HG03066 (cell line): Measurements from ENCODE around the gene TBX10.

Experiments
- ATAC-seq: cut with Tn5 transposase; IDR thresholded peaks from one replicate; pipeline ENCODE4 v1.9.1; 2021; ENCODE audit warnings: low read depth; ENCODE audit not compliant: unreplicated experiment

Gene TBX10

DNA sequence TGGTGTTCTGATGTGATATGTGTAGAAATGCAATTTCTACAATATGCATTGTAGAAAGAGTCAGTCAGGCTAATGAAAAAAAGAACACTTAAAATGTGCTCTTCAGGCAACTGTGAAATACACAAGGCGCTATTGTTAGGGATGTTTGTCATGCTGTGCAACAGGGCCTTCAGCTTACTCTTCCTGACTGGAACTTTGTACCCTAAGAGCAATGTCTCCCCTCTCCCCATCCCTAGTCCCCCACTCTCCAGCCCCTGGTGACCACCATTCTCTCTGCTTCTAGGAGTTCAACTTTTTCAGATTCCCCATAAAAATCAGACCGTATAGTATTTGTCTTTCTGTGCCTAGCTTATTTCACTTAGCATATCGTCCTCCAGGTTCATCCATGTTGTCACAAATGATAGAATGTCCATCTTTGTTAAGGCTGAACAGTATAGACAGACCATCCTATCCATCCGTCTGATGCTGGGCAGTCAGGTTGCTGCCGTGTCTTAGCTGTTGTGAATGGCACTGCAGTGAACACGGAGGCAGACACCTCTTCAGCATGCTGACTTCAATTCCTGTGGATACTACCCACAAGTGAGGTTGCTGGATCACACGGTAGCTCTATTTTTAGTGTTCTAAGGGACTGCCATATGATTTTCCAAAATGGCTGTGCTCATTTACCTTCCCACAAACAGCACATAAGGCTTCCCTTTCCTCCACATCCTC is 22.2 kb downstream of the TBX10 start:
- no peak for ATAC-seq

GRCh38 chr11:67616431-67617242 is 22.9 kb downstream of the TBX10 start:
- ATAC-seq = no peak

DNA sequence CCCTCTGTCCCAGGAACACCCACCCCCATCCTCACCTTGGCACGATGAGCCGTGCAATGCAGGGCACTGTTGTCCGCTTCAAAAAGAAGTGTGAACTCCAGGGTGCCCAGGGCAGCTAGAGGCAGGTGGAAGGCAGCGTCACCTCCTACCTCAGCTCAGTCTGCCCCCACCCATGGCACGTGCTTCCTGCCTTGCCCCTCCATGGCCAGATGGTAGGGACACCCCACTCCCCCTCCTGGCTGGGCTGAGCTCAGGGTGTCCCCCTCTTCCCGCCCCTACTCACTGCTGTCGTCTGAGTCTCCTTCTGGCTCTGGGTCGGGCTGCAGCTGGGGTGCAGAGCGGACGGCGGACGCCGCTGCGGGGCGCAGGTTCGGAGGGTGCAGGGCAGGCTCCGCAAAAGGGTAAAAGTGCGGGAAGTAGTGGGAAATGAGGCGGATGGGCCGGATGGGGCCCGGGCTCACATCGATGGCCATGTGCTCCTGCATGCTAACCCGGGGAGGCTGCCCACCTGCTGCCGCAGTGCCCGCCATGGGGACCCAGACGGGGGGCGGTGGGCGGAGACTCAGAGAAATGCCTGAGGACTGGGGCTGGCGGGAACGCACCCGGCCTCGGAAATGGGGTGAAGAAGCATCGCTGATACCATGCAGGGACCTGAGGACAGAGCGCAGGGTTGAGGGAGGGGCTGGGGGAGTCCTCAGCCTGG is 23.7 kb downstream of the TBX10 start:
- no peak for ATAC-seq

GRCh38 chr11:67614730-67615714 is 24.5 kb downstream of the TBX10 start:
- no peak for ATAC-seq

GRCh38 chr11:67613960-67614715 is 25.4 kb downstream of the TBX10 start:
- ATAC-seq = peak; percentile 89

- ATAC-seq = no peak
Observed at GRCh38 chr11:67613313-67613959, 26.1 kb downstream of the TBX10 start.

DNA sequence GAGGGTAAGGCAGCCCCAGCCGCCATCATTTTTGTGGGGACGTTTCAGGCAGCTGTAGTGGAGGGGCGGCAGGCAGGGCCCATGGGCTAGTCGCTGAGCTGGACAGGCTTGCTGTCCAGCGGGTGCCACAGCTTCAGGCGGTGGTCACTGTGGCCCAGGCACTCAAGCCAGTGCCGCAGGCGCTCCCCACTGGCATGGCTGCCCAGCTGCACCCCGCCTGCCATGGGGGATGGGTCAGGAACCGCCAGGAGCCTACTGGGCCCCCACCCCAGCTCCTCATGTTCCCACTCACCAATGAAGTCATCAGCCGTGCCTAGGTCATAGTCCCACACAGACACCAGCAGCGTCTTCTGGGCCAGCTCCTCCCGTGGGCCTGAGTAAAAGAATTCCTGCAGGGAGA is 26.8 kb downstream of the TBX10 start:
- ATAC-seq = no peak

GRCh38 chr11:67611704-67612587 is 27.6 kb downstream of the TBX10 start:
- no peak for ATAC-seq

DNA sequence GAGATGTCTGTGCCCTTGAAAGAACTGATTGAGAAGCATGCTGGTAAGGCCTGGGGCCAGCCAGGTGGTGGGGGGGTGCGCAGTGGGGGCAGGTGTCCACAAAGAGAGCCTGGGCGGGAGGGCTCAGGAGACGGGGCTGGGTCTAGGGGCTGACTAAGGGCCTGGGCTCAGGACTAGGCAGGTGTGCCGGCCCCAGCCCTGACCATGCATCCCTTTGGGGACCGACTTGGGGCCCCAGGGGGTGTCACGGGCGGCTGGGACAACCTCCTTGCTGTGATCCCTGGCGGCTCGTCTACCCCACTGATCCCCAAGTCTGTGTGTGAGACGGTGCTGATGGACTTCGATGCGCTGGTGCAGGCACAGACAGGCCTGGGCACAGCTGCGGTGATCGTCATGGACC is 28.4 kb downstream of the TBX10 start:
- ATAC-seq = no peak

- no peak for ATAC-seq
Observed at GRCh38 chr11:67610302-67610868, 29.2 kb downstream of the TBX10 start.

DNA sequence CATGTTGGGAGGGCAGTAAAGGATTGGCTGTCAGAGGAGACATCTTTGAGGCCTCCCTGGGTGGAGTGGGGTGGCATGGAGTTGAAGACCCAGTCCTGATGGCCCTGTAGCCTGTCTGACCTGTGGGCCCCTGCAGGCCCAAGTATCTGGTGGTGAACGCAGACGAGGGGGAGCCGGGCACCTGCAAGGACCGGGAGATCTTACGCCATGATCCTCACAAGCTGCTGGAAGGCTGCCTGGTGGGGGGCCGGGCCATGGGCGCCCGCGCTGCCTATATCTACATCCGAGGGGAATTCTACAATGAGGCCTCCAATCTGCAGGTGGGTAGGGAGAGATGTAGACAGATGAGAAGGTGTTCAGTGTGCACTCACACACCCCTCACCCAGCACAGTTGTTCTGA is 30.2 kb downstream of the TBX10 start:
- ATAC-seq = no peak

GRCh38 chr11:67608486-67608885 is 31.1 kb downstream of the TBX10 start:
- ATAC-seq = no peak

- ATAC-seq = no peak
Observed at GRCh38 chr11:67607507-67607906, 32.1 kb downstream of the TBX10 start.

DNA sequence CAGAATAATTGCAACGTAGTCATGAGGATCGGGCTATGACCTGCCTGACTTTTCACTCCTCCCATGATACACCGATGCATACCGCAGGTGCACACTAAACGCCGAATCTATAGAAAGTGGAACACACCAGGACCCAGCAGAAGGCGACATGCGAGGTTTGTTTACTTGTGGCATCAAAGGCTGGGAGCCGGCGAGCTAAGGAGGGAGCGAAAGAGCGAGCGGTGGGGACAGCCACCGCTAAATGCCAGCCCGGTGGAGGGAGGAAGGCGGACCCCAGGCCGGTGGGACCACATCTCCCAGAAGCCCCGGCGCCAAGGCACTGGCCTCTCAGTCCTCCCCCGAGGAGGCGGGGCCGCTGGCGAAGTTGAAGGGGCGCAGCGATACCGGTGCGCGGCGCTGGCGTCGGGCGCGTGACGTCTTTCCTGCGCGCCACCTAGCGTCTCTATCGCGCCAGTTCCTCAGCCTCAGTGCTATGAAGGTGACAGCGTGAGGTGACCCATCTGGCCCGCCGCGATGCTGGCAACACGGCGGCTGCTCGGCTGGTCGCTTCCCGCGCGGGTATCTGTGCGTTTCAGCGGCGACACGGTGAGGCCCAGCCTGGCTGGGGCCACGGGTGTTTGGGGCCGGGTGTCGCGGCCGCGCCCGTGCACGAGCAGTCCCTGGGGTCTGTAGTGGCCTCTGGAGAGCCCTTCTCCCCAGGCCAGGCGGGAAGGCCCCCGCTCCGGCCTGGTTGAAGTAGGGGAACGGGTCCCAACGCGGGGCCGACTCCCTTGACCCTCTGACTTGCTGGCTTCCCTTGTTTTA is 32.9 kb downstream of the TBX10 start, which contains the start of gene NDUFV1:
Gene NDUFV1, plus strand, starts transcription at position 445 of the 804 bp plus-strand sequence. Its CDS starts 69 bp downstream, at position 514.
- ATAC-seq = peak; percentile 77

DNA sequence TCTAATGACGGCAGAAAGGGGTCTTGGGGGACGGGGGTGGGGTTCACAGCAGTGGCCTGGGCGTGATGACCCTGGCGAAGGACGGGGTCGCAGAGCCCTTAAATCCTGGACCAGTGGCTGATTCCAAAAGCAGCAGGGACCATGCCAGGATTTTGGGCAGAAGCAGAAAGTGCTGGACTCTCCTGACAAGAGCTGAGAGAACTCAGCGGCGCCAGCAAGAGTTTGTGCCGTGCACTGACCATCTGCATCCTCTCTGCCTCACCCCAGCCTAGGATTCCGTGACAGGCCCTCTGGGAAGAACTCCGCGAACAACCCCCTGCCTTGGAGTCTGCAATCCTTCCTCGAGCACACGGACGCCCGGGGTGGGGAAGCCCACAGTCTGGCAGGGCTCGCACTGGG is 33.5 kb downstream of the TBX10 start:
- no peak for ATAC-seq

DNA sequence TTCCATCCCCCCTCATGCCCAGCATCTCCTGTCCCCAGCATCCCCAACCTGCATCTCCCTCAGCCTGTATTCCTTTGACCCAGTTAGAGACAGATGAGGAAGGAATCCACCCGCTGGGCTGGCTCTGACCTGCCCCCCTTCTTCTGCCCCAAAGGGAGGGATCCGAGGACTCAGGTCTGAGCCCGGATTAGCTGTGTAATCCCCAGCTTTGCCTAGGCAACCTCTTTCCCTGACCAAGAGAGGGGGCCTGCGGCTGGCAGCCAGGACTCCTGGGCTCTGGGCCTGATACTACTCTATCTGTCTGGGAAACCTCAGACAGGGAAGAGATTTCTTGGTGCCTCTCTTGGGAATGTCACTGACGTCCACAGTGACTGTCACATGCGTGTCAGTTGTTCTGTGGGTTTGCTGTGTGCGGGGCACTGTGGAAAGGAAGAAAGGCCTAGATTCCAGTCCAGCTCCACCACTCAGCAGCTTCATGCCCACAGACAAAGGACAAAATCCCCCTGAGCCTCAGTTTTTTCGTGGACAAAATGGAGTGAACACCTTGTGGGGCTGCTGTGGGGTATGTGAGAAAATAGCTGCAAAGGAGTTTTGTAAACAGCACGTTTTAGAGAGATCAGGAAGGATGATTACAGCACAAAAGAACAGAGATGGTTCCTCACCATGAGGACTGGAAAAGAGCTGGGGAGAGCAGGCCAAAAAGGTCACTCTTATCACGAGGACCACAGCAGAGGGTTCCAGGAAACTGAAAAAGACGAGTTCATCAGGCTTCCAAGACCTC is 34.1 kb downstream of the TBX10 start:
- no peak for ATAC-seq
